Activated CD4-positive, CD25-positive, alpha-beta regulatory T cell (primary cell): ENCODE results near the gene FGF16.
"Not testable (repeated sequence)": the region's sequence is repeated elsewhere in the genome, so short reads cannot be mapped to it uniquely, and the experiment has no call there.

Experiments used
- DNase-seq, 4 experiments: peaks; one replicate each; lab custom pipeline; 2025; lab: John Stamatoyannopoulos, UW

The FGF16 gene

GRCh38 chrX:77447653-77448569 lies 722 bp downstream of the FGF16 start:
- DNase-seq: no peak

- DNase-seq: no peak
These were observed 3.2 kb downstream of the FGF16 start for GRCh38 chrX:77450415-77450814.

- no peak for DNase-seq
These were observed 3.8 kb downstream of the FGF16 start for GRCh38 chrX:77450996-77451395.

DNA sequence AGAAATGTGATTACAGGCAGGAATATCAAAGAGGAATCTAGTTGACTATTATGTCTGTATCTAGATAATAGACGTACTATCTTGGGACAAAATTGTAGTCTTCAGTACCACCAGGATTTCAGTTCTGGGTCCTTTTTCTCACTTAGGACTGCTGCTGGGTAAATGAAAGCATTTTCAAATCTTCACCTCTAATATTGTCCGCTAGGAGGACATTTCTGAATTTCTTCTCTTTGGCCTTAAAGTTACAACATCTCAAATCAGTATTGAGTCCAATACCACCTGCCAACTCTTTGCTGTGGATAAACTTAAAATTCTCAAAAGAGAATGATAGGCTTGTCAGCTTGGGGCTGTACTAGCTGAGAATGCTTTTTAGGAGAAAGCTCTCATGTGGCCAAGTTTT lies 6.0 kb downstream of the FGF16 start:
- no peak for DNase-seq

- DNase-seq: no peak
These were observed 8.2 kb downstream of the FGF16 start for GRCh38 chrX:77455437-77455836.

DNA sequence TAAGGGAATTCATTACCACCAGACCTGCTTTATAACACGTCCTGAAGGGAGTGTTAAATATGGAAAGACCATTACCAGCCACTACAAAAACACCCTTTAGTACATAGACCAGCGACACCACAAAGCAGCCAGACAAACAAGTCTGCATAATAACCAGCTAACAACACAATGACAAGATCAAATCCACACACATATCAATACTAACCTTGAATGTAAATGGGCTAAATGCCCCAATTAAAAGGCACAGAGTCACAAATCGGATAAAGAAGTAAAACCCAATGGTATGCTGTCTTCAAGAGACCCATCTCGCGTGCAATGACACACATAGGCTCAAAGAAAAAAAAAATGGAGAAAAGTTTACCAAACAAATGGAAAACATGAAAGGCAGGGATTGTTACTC lies 36.9 kb downstream of the FGF16 start:
- DNase-seq: no peak

GRCh38 chrX:77493677-77494553 lies 46.7 kb downstream of the FGF16 start:
- DNase-seq: no peak

GRCh38 chrX:77500164-77500563 lies 53.0 kb downstream of the FGF16 start:
- DNase-seq: not testable (repeated sequence)

- DNase-seq: no peak
These were observed 55.8 kb downstream of the FGF16 start for GRCh38 chrX:77502951-77503525.

DNA sequence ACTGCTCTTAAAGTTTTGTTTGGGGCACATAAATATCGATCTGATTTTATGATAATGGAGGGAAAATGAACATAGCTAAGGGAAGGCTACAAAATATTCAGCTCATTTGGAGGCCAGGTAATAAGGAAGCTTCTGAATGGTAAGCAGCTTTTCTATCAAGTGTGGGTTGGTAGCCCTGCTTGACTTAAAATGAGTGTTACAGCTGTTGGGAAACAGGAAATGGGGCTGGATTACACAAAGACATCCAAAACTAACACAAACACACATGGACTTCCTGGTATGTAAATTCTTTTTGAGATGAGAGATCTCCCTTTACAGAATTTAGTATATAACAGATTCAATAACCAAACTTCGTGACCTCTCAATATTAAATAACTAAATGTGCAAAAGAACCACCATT lies 58.0 kb downstream of the FGF16 start:
- DNase-seq: no peak
